Activated T-cell treated with anti-CD3 and anti-CD28 coated beads for 48 hours (primary cell): ENCODE results near the gene PIGQ.

Experiments used
- DNase-seq: peaks from one replicate; pipeline ENCODE4 v3.0.0-alpha.2; 2020; ENCODE audit warnings: low read depth

PIGQ gene

DNA sequence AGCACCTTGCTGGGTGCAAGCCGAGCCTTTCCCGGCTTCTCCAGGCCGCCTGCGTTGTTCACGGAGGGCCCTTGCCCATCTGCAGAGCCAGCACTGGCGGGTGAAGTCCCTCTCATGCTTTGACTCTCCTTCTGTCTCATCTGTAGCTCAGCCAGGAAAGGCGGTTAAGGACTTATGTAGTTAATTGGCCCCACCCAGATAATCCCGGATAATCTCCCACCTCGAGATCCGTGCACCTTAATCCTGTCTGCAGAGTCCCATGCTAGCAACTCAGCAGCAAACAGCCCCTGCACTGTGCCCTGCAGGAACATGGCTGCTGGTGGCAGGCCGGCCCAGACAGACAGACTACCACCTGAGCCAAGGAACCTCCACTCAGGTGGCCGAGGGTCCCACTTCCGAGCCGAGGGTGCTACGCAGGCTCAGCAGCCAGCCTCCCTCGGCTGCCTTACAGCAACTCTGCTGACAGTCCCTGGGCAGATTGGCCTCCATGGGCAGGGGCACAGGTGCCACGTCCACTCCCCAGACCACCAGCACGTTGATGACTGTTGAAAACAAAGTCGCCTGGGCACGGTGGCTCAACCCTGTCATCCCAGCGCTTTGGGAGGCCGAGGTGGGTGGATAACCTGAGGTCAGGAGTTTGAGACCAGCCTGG lies 37.0 kb downstream of the PIGQ start:
- no peak for DNase-seq

DNA sequence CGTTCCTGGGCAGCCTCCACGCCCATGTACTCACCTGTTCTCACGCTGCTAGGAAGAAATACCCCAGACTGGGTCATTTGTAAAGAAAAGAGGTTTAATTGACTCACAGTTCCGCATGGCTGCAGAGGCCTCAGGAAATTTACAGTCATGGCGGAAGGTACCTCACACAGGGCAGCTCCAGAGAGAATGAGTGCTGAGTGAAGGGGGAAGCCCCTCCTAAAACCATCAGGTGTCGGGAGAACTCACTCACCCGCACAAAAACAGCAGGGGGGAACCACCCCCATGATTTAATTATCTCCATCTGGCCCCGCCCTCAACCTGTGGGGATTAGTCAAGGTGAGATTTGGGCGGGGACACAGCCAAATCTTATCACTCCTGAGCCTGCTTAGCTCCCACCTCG lies 38.3 kb downstream of the PIGQ start:
- DNase-seq, result peak; percentile 58

DNA sequence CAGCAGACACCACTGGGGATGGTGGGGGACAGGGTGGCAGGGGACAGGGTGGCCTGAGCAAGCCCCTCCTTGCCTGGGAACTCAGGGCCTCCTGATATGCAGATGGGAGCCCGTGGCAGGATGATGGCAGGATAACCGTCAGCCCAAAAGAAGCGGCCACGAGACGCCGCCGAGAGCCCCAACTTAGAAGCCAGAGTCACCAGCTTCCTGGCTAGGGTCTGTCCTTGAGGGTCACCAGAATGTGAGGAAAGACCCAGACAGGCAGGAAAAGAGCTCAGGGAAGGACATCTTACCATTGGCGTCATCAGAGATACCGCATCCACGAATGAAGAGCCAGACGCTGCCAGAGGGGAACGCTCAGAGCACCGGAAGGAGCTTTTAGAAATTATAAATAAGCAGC lies 39.5 kb downstream of the PIGQ start:
- DNase-seq, result no peak

DNA sequence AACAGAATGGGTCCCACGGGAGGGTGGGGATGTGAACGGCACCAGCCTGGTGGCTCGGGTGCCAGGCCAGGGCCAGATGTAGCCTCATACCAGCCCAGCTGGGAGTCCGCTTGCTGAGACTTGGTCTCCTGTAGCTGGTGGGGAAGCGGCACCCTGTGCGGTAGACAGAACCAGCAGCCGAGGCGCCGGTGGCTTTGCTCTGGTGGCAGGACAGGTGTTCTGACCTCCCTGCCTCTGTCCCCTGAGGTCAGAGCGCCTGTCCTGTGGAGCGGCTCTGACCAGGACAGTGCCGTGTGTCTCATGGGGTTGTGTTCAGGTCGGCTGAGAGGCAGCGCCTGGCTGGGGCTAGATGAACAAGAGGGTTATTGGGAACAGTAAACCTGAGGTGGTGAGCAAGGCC lies 40.2 kb downstream of the PIGQ start:
- no peak for DNase-seq

DNA sequence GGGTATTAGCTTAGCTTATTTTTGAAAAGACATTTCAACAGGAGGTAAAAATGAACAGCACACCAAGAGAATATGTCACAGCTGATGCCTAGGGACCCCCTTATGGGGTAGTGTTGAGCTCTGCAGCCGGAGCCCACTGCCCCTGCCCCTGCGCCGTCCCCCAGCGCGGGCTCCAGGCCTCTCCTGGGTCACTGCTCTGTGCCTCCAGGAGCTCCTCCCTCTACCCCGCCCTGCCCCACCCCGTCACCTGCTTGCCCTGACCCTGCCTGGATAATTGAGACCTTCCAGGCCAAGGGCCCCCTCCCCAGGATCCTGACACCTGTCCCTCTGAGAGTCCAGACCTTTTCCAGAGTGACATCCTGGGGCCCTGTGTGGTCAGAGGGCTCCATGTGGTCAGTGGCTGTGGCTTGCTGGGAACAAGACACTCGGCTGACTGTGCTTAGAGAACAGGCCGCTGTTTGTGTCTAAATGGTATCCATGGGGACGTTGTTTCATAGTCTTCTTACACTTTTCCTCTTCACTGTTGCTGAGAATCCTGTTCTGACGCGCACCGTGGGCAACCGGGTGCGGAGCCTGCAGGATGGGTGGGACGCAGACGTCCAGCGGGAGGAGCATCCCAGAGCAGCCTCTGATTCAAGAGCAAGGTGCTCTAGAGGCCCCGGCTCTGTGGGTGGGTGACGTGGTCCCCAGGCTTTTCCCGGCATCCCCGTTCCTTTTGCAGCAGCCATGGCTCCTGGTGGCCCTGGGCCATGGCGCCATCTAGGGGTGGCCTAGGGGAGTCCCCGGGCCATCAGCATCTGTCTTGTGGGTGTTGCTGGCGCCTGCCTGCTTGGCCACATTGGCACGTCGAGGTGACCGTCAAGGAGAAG lies 41.0 kb downstream of the PIGQ start:
- DNase-seq, result peak; percentile 61

DNA sequence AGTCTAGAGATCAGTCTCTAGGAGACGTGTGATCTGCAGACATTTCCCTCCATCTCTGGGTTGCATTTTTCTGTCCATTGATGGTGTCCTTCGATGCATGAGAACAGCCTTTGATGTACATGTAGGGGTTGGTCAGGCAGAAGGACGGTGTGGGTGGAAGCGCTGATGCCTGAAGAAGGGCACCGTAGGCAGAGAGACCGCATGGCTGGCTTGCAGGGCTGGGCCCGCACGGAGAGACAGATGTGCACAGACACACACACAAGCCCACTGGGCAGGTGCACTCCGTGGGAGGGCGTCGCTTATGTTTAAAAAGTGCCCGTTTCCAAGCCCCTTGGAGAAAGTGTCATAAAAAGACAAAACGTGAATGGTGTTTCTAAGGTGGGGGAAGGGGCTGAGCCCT lies 45.4 kb downstream of the PIGQ start:
- DNase-seq, result no peak

DNA sequence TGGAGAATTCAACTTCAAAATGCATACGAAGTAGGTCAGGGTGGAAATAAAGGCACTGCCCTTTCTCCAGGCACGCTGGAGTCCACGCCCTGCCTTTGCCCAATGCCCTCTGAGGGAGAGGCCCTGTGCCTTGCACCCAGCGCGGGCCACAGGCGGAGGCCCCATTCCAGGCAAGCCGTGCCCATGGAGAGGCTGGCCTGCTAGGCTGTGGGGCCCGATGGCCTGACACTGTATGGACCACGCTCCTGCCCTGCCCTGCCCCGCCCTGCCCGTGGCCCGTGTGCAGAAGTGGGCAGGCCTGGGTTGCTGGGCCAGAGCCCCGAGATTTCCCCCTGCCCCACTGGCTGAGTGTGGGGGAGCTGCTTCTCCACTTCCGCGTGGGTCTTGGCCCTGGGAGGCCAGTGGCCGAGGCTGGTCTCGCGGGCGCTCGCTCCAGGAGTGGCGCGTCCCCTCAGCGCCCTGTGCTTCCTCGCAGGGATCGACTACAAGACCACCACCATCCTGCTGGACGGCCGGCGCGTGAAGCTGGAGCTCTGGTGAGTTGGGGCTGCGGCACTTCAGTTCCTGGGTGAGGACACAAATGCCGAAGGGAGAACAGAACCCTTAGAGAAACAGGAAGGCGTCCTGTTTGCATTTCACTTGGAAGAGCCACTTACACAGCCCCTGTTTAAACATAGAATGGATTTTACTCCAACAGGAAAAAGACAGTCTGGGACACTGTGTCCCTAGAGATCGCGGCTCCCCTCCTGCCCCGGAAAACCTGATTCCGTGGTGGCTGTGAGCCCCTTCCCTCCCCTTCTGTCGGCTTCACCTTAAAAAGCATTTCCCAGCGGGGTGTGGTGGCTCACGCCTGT lies 47.2 kb downstream of the PIGQ start:
- DNase-seq, result no peak

DNA sequence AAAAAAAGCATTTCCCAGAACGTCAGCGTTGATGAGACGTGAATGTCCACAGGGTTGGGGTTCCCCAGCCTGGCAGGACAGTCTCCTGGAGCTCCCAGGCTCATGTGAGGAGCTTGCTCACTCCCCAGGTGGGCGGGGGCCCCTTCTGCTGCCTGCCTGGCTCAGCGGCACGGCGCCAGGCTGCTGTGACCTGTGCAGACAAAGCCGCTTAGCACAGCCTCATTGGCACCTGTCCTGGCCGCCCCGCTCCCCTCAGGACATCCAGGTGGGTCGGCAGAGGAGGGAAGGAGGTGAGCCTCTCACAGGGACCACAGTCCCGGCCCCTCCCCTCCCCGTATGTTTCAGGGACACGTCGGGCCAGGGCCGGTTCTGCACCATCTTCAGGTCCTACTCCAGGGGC lies 48.1 kb downstream of the PIGQ start:
- no peak for DNase-seq

DNA sequence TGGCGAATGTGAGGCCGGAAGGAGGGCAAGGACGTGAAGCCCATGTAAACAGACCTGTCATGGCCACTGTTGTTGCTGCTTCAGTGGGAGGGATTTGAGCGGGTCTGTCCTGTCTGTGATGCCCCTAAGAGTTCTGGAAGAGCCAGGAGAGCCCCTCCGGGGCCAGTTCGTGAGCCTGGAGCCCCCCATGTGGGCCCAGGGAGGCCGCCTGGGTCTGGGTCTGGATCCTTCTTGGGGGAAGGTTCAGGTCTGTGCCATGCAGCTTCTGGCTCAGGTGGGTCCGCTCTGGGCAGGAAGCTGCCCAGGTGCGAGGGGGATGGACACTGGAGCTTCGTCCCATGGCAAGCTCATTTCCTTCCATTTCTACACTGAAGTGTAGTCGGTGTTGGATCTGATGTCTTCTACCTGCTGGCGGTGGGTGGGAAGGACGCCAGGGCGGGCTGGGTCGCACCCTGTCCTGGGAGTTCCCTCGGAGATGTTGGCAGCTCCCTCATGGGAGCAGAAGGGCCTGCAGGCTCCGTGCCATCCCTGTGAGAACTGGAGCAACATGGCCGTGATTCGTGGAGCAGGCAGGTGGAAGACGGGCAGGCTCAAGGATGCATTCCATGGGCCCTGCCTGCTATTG lies 49.8 kb downstream of the PIGQ start:
- DNase-seq, result no peak

DNA sequence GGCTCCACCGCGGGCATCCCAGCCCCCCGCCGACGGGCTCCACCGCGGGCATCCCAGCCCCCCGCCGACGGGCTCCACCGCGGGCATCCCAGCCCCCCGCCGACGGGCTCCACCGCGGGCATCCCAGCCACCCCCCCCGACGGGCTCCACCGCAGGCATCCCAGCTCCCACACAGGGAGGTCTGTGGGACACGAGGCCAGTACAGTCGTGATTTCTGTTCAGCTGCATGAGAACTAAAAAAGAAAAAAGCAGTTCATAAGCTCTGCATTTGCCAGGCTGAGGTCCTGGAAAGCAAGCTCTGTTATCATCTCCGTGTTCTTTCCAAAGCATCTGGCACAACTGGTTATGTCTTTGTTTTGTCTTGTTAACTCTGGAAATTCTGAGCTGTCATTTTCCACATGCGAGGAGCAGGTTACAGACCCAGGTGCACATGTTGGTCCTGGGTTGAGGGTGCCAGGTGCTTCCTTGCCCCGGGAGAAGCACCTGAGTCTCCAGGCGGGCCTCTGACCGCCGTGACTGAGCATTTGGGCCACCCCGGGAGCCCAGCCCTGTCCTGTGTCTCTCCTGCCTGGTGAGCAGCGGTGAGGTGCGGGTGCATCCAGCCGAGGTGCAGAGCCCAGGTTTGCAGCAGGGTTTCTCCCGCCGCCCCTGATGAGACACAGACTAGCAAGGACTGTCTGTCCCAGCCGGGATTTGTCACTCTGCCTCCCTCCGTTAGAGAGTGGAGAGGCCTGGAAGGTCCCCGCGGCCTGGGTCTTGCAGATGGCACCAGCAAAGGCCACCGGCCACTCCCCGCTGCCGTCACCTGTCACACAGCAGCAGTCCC lies 51.1 kb downstream of the PIGQ start:
- DNase-seq, result no peak

DNA sequence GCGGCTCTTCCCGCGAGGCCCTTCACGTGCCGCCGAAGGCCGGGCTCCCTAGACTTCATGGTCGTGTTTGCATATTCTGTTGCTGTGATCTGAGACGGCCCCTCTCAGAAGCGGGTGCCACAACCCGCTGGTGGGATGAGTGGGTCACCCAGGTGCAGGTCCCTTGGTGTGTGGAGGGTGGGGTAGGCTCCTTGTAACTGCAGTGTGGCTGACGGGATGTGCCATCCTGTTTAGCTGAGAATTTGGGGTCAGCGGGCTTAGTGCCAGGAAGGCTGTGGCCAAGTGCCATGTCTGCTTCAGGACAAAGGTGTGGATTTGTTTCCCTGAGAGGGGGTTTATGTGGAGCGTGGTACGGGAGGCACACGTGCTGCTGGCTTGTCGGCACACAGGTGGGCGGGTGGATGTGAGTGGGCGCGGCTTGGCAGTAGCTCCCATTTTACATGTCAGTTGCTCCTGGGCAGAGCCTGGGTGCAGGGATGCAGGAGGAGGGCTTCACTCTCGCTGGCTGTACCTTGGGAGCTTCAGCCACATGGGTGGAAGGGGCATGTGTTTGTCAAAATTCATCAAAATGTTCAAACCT lies 51.8 kb downstream of the PIGQ start:
- no peak for DNase-seq

DNA sequence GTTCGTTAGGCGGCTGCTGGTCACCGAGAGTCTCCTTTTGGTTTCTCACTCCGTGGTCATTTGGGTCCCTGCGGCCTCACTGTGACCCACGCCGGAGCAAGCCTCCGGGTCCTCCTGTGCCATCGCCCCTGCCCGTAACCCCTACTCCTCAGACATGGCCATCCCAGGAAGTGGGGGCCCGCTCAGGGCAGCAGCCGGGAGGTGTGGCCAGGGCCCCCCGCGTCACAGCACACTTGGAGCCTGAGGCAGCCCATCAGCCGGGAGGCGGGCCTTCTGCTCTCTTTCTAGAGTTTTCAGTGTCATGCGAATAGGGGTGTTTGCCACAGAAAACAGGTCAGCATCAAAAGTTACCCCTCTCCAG lies 53.1 kb downstream of the PIGQ start:
- no peak for DNase-seq

DNA sequence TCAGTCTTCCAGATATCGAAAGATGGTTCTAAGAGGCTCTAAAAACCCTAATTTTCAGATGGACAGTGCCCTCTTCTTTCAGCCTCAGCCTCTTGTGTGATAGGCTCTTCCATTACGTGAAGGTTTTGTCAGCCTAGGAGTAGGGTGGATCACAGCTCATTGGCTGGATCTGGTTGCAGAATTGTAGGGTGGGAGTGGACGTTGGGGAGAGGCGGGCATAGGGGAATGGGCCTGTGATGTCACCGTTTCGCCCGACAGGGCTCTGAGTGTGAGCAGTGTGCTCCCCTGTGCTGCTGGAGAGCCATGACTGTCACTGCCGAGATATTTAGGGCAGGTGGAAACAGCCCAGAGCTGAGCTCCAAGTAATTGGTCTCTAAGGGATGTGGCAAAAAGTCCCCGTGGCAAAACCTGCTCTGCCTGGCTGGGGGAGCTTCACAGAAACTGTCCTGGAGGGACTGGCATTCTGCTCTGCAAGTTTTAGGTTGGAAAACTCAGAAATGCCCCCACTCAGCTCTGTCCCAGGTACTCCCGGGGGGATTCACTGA lies 54.8 kb downstream of the PIGQ start:
- no peak for DNase-seq

DNA sequence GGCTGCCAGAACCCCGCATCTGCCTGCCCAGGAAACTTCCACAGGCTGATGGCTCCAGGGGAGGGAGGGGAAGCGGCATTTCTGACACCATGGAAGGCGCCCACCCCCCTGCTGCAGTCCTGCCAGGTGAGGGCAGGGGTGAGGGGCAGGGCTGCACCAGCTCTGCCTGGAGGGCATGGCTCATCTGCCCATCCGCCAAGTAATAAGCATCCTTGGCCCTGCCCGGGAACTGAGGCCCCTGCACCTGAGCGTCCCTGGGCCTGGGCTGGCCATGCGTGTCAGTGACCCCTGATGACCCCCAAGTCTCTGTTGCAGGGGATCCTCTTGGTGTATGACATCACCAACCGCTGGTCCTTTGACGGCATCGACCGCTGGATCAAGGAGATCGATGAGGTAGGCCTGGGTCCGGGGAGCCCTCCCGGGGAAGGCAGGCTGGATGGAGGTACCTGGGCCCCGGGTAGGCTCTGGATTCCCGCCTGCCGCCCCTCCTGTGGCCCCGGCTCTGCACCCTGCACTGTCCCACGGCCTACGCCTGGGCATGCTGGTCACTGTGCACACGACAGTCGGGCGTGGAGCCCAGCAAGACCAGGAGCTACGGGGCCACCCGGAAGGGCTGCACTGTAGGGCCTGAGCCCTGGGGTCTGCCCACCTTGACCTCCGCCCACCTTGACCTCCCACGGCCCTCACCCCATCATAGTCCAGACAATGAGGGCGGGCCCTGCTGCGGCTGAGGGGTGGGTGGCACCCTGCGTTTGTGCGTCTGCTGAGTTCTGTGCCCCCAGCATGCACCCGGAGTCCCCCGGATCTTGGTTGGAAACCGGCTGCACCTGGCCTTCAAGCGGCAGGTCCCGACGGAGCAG lies 55.6 kb downstream of the PIGQ start:
- DNase-seq, result no peak

DNA sequence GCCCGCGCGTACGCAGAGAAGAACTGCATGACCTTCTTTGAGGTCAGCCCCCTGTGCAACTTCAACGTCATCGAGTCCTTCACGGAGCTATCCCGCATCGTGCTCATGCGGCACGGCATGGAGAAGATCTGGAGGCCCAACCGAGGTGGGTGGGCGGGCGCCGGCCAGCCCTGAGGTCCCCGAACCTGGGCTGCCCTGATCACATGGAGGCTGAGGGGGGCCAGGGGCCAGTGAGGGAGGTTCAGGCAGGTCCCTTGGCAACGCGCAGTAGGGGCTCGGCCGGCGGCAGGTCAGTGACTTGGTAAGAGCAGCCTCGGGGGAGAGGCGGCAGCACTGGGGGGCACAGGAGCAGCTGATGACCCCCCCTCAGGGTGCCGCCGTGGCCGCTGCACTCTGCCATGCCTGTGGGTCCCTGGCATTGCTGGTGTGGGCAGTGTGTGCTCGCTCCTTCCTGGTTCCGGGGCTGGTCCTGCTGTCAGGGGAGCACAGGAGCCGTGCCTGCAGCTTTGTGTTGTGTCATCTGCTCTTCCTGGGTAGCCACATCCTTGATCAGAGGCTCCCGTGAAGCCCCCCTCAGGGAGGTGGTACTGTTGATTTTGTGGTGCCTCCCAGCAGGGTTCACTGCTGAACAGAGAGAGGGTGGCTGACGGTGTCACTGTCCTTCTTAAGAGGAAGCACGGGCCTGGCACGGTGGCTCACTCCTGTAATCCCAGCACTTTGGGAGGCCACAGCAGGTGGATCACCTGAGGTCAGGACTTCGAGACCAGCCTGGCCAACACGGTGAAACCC lies 56.4 kb downstream of the PIGQ start:
- no peak for DNase-seq

DNA sequence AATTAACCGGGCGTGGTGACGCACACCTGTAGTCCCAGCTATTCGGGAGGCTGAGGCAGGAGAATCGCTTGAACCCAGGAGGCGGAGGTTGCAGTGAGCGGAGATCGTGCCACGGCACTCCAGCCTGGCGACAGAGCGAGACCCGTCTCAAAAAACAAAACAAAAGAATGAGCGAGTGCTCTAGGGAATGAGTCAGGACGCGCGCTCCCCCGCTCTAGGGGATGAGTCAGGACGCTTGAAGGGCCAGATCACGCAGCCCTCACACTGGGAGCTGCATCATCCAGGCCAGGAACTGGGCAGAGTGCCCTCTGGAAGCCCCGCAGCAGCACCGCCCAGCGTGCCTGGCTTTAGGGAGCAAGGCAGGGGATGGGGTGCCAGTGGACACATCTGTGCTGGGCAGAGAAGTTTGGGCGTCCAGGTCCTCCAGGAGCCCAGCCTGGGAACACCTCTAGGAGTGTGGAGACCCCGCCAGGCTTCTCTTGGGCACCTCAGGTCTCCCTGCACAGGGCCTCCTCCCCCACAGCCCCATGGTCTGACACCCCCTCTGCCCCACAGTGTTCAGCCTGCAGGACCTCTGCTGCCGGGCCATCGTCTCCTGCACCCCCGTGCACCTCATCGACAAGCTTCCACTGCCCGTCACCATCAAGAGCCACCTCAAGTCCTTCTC lies 57.2 kb downstream of the PIGQ start:
- DNase-seq, result no peak

DNA sequence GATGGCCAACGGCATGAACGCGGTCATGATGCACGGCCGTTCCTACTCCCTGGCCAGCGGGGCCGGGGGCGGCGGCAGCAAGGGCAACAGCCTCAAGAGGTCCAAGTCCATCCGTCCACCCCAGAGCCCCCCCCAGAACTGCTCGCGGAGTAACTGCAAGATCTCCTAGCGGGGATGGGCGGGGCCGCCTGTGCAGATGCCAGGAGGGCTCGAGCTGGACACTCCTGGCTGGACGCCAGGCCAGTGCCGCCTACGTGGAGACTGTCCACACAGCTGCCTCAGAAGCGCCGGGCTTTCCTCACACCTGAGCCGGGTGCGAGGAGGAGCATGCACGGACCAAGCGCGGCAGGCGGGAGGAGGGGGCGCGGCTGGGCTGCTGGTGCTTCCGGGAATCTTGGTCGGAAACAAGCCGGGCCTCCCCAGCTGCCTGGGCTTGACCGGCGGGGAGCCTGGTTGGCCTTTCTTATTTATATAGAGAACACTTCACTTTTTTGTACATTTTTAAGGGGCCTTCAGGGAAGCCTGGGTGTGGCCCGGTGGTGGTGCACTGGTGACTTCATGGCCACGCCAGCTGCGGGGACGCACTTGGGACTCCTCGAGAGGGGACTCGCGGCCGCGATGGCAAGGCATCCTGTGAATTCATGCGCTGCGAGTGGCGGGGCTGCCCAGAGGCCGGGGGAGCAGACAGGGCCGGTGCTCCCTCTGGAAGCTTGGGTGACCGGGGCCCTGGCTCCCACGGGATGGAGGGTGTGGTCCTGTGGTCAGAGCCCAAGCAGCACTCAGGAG lies 57.9 kb downstream of the PIGQ start:
- no peak for DNase-seq
